IPS-18c (cell line): Measurements from ENCODE around the gene RPL19.
A peak's percentile ranks its signal among the peaks of the same experiment; 100 is the strongest.
"Not testable (repeated sequence)": the region's sequence is repeated elsewhere in the genome, so short reads cannot be mapped to it uniquely, and the experiment has no call there.

ENCODE experiments used
- H3K4me3 ChIP-seq: 2 replicates; pipeline ENCODE4 v1.7.0; 2013; ENCODE audit warnings: low read depth, mild to moderate bottlenecking, low read length, moderate library complexity; ENCODE audit not compliant: insufficient read depth
- H3K9me3 ChIP-seq: one replicate; pipeline ENCODE4 v1.6.1; 2013; ENCODE audit warnings: mild to moderate bottlenecking, low read length, moderate library complexity; ENCODE audit not compliant: control insufficient read depth, insufficient read depth

The RPL19 gene

GRCh38 chr17:39200070-39200879, at the start of gene RPL19:
Gene RPL19, plus strand, starts transcription at chr17:39200283. Its CDS starts 62 bp downstream, at chr17:39200345.
- peaks cover 2% of the 10 kb centered on the region for H3K9me3 ChIP-seq
- H3K4me3 ChIP-seq: peak within 1 kb of the TSS; percentile 81

GRCh38 chr17:39150795-39151149, 49.3 kb upstream of the RPL19 start:
- H3K4me3 ChIP-seq: peak overlapping the region; percentile 61
- no peaks in the 10 kb centered on the region for H3K9me3 ChIP-seq

GRCh38 chr17:39151150-39151942, 48.7 kb upstream of the RPL19 start, which contains the start of gene PLXDC1:
Gene PLXDC1, minus strand, starts transcription at chr17:39151637. Its CDS starts 200 bp downstream, at chr17:39151437.
- Histone ChIP-seq H3K9me3 (no peaks in the 10 kb centered on the region), H3K4me3 (peak within 1 kb of the TSS; percentile 83)

GRCh38 chr17:39151943-39152818, 47.9 kb upstream of the RPL19 start:
- H3K4me3 ChIP-seq: peak overlapping the region; percentile 83

GRCh38 chr17:39153599-39154051, 46.5 kb upstream of the RPL19 start:
- peak overlapping the region; percentile 83 for H3K4me3 ChIP-seq
- H3K9me3 ChIP-seq: no peaks in the 10 kb centered on the region

More at GRCh38 chr17:39151943-39152818, 47.9 kb upstream of the RPL19 start:
- H3K9me3 ChIP-seq: no peaks in the 10 kb centered on the region

- H3K9me3 ChIP-seq: no peaks in the 10 kb centered on the region
- no peak overlapping the region for H3K4me3 ChIP-seq
These were observed 44.4 kb upstream of the RPL19 start for GRCh38 chr17:39155654-39156053.

GRCh38 chr17:39156491-39156890, 43.6 kb upstream of the RPL19 start:
- Histone ChIP-seq H3K9me3 (no peaks in the 10 kb centered on the region), H3K4me3 (no peak overlapping the region)

- Histone ChIP-seq H3K4me3 (no peak overlapping the region), H3K9me3 (no peaks in the 10 kb centered on the region)
These were observed 41.5 kb upstream of the RPL19 start for GRCh38 chr17:39158623-39159022.

GRCh38 chr17:39161962-39162361, 38.1 kb upstream of the RPL19 start:
- no peaks in the 10 kb centered on the region for H3K9me3 ChIP-seq
- no peak overlapping the region for H3K4me3 ChIP-seq

- no peaks in the 10 kb centered on the region for H3K9me3 ChIP-seq
- H3K4me3 ChIP-seq: peak overlapping the region; percentile 69
These were observed 35.4 kb upstream of the RPL19 start for GRCh38 chr17:39164675-39165143.

- Histone ChIP-seq H3K4me3 (peak overlapping the region; percentile 69), H3K9me3 (no peaks in the 10 kb centered on the region)
These were observed 34.8 kb upstream of the RPL19 start for GRCh38 chr17:39165178-39165840.

GRCh38 chr17:39165841-39166349, 34.2 kb upstream of the RPL19 start, which contains the start of gene ARL5C:
Gene ARL5C, minus strand, starts transcription at chr17:39166161. Its CDS starts 401 bp downstream, at chr17:39165760.
- no peaks in the 10 kb centered on the region for H3K9me3 ChIP-seq
- H3K4me3 ChIP-seq: peak within 1 kb of the TSS; percentile 69

- Histone ChIP-seq H3K9me3 (no peaks in the 10 kb centered on the region), H3K4me3 (no peak overlapping the region)
These were observed 33.4 kb upstream of the RPL19 start for GRCh38 chr17:39166437-39167335.

- H3K4me3 ChIP-seq: no peak overlapping the region
These were observed 32.6 kb upstream of the RPL19 start for GRCh38 chr17:39167476-39167875.

GRCh38 chr17:39168503-39168902, 31.6 kb upstream of the RPL19 start:
- not testable (repeated sequence) for H3K9me3 ChIP-seq, H3K4me3 ChIP-seq

More at GRCh38 chr17:39167476-39167875, 32.6 kb upstream of the RPL19 start:
- H3K9me3 ChIP-seq: no peaks in the 10 kb centered on the region
